Stimulated activated CD8-positive, alpha-beta memory T cell treated with anti-CD3 and anti-CD28 coated beads, Interleukin-2, amount 100 ng/mL, for 1 hour (primary cell): ENCODE results near the gene FLT4.

Experiments
- DNase-seq, 2 donors: peaks; one replicate each; pipeline ENCODE4 v3.0.0-alpha.2; 2020; ENCODE audit warnings: low read depth in 2 of 2

Gene FLT4

GRCh38 chr5:180642181-180642775, 7.1 kb downstream of the FLT4 start:
- no peak for DNase-seq

GRCh38 chr5:180641566-180641900, 7.9 kb downstream of the FLT4 start:
- no peak for DNase-seq

GRCh38 chr5:180640861-180641565, 8.4 kb downstream of the FLT4 start:
- no peak for DNase-seq

GRCh38 chr5:180640611-180640860, 8.9 kb downstream of the FLT4 start:
- DNase-seq, result no peak

GRCh38 chr5:180639741-180640610, 9.4 kb downstream of the FLT4 start:
- no peak for DNase-seq

GRCh38 chr5:180639287-180639686, 10.1 kb downstream of the FLT4 start:
- no peak for DNase-seq

GRCh38 chr5:180637962-180638680, 11.3 kb downstream of the FLT4 start:
- no peak for DNase-seq

GRCh38 chr5:180636403-180637075, 12.9 kb downstream of the FLT4 start:
- DNase-seq, result no peak

GRCh38 chr5:180636016-180636402, 13.4 kb downstream of the FLT4 start:
- DNase-seq, result no peak

GRCh38 chr5:180633283-180634177, 15.9 kb downstream of the FLT4 start:
- DNase-seq, result no peak

GRCh38 chr5:180632768-180633167, 16.6 kb downstream of the FLT4 start:
- DNase-seq, result no peak

- DNase-seq, result no peak
Measured at GRCh38 chr5:180631549-180632383, 17.6 kb downstream of the FLT4 start.

GRCh38 chr5:180630426-180630825, 19.0 kb downstream of the FLT4 start:
- no peak for DNase-seq

GRCh38 chr5:180629831-180630382, 19.5 kb downstream of the FLT4 start:
- no peak for DNase-seq

GRCh38 chr5:180628827-180629750, 20.3 kb downstream of the FLT4 start:
- no peak for DNase-seq

- no peak for DNase-seq
Measured at GRCh38 chr5:180628211-180628610, 21.2 kb downstream of the FLT4 start.

GRCh38 chr5:180627386-180628120, 21.8 kb downstream of the FLT4 start:
- no peak for DNase-seq
